Measurements from ENCODE around the gene EYA2.

Gene EYA2

GRCh38 chr20:46933150-46933549 is 38.5 kb downstream of the EYA2 start:
- DNase-seq: no peak

DNA sequence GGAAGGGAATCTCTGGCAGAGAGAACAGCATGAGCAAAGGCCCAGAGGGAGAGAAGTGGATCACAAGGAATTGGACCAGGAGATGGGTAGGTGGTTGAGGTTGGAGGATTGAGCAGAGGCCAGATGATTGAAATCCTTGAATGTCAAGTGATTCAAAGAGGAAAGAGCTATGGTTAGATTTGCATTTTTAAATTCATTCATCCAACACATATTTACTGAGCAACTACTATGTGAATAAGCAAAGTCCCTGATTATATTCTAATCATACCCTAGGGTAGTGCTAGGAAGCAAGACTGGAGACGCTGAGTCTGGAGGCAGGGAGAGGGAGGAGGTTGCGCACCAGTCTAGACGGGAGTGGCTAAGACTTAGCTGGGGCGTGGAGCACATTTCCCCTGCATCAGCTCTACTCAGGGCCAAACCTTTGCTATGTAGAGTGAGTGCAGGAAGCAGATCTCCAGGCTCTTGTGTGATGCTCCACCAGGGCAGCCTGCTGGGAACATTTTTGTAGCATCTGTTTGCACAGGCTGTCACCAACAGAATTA is 40.2 kb downstream of the EYA2 start:
- DNase-seq: no peak

- DNase-seq: no peak
Observed at GRCh38 chr20:46935394-46936017, 40.9 kb downstream of the EYA2 start.

DNA sequence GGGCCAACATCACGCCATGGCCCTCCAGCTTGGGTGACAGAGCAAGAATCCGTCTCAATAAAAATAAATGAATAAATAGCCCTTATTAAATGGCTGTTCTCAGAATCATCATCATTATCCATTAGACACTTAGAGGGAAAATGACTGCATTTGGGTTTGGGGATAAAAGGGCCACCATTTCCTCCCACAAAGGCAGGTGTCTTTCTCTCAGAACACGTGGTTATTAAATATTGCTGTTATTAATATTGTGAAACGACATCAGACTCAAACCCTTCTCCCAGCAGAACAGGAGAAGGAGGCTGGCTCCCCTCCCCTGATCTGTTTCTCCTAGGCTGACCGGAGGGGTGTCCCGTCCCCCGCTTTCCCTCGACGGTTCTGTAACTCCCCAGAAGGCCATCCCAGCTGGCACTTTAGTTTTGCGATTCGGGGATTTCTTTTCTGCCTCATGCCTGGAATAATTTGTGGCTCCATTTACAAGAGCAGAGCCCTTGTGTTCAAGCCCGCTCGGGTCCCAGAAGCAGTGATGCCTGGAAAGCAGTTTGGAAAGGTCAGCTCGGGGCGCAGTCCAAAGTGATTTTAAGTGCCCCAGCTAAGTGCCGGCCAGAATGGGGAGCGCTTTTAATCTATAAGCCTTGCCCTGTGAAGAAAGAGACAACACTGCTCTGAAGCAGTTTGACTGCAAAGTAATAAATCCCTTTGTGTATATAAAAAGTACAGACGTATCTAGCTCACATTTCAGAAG is 41.9 kb downstream of the EYA2 start:
- no peak for DNase-seq

DNA sequence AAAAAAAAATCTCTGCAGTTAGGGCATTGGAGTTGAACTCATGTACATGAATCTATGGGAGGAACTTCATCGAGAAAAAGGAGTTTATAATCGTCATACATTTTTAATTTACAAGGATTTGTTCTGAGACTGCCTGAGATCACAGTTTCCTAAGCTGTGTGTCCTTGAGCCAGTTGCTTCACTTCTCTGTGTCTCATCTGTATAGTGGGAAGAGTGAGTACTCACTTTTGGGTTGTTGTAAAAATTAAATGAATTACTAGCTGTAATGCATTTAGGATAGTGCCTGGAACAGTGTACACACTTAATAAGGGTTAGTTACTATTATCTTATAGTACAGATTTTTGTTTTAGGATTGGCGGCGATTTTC is 42.5 kb downstream of the EYA2 start:
- DNase-seq: no peak

DNA sequence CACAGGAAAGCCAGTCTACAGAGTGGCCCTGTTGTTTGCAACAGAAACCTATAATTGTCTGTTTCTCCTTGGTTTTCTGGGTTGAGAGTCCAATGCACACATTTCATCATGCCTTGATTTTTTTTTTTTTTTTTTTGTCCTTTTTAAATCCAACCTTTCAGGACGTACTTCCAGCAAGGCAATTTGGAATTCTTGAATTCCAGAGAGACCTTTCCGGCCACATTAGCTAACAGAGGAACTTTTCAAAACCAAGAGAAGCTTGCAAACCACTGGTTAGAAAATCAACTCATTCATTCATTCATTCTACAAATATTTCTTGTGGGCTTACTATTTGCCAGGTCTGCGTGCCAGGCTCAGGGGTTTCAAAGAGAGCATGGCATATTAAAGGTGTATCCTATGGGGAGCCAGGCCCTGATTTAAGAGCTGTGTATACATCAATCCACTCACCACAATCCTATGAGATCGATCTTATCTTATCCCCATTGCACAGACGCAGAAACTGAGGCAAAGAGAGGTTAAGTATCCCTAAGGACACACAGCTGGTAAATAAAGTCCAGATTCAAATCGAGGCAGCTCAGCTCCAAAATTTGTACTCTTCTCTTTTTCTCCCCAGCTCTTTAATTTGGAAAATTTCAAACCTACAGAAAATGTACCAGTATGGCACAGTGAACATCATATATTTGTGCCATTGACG is 43.0 kb downstream of the EYA2 start:
- no peak for DNase-seq

GRCh38 chr20:46938434-46938833 is 43.8 kb downstream of the EYA2 start:
- no peak for DNase-seq

- no peak for DNase-seq
Observed at GRCh38 chr20:46939031-46939965, 44.7 kb downstream of the EYA2 start.

DNA sequence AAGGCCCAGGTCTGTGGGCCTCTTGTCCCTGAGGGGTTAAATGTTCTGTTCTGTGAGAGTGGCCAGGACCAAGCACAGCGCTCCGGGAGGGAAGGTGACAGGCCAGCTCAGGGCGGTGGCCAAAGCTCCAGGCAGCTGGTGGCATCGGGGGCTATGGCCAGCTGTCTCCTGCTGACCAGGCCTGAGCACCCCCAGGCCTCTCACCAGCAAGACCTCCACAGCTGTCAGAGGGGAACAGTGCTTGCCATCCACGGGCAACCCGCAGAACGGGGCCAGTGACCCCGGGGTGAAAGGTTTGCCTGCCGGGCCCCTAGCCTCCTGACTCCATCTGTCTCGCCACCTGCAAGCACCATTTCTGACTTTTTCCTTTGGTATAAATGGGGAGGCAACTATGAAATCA is 46.0 kb downstream of the EYA2 start:
- DNase-seq: no peak

DNA sequence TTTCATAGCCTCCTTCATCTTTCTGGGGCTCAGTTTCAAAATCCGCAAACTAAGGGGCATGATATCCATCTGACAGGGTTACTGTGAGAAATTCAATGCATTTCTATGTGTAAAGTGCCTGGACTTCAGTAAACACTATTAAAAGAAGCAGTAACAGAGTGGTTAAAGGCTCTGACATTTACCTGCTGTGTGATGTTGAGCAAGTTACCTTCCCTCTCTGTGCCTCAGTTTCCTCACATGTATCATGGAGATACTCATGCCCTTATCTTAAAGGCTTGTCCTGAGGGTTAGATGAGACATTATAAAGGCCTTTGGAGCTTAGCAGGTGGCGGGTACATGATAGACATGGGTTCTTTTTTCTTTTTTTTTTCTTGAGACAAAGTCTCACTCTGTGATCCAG is 46.8 kb downstream of the EYA2 start:
- no peak for DNase-seq

DNA sequence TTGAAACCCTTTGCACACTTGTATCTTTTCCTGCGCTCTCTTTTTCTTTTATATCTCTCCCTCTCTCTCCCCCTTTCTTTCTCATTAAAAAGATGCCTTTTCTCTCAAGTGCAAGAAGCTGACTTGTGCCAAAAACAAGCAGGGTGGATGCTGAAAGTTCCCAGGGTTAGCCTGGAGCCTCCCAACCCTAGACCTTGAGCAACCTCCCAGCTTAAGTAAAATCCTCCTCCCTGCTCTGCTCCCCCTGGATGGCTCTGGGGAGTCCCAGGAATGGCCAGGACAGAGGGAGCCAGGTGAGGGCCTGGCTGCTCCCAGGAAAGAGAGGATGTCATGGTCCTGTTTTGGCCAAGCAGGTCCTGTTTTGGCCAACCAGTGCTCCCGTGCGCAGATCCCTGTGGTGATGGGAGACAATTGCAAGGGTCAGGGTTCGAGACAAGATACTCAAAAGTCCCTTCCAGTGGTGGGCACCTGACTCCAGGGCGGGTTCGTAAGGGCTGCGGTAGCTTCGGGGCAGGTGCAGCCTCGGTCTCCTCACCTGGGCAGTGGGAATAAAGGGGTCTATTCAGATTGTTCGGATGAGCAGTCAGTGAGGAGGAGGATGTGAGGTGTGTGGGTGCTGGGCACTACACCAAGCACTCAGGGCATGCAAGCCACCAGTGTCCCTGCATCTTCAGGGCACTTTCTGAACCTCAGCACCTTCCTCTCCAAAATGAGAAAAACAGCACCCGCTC is 49.4 kb downstream of the EYA2 start:
- no peak for DNase-seq

DNA sequence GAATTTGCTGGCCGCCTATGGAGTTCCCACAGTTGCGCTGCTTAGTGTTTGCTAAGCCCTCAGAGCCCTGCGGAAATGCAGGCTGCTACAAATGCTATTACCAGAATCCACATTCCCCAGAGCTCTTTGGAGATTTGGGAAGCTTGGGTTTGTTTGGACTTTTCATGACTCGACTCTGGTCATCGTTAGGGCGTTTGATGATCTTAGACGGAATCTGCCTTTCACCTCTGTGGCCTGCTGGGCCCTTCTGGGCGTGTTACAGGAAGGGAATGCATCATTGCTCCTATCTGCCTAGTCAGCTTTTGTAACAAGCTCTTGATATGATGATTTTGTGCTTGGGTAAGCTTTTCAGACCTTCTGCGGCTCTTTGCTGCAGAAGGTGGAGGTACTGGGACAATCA is 50.8 kb downstream of the EYA2 start:
- DNase-seq: no peak

GRCh38 chr20:46946181-46946624 is 51.6 kb downstream of the EYA2 start:
- DNase-seq: no peak

DNA sequence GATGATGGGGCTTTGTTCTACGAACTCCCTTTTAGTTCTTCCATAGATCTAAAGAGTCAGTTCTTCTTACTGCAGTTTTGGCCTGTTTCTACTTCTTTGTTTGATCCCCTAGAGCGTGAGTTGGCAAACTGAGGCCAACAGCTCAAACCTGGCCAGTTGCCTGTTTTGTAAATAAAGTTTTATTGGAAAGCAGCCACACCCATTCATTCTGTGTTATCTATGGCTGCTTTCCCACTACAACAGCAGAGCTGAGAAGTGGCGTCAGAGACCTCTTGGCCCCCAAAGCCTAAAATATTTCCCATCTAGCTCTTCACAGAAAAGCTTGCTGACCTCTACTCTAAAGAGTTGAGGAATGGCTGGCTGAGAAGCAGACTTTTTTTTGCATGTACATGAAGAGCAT is 52.2 kb downstream of the EYA2 start:
- no peak for DNase-seq

DNA sequence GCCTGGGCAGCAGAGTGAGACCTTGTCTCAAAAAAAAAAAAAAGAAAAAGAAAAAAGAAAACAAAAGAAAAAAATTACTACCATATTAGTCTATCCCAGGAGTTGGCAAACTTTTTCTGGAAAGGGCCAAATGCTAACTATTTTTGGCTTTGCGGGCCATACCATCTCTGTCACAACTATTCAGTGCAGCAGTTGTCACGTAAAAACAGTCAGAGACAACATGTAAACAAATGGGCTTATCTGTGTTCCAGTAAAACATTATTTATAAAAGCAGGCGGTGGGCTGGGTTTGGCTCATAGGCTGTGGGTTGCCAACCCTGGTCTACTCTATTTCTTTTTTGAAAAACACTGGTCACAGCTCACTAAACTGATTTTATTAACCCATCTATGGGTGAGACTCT is 53.4 kb downstream of the EYA2 start:
- no peak for DNase-seq

- DNase-seq: no peak
Observed at GRCh38 chr20:46951405-46951804, 56.8 kb downstream of the EYA2 start.

DNA sequence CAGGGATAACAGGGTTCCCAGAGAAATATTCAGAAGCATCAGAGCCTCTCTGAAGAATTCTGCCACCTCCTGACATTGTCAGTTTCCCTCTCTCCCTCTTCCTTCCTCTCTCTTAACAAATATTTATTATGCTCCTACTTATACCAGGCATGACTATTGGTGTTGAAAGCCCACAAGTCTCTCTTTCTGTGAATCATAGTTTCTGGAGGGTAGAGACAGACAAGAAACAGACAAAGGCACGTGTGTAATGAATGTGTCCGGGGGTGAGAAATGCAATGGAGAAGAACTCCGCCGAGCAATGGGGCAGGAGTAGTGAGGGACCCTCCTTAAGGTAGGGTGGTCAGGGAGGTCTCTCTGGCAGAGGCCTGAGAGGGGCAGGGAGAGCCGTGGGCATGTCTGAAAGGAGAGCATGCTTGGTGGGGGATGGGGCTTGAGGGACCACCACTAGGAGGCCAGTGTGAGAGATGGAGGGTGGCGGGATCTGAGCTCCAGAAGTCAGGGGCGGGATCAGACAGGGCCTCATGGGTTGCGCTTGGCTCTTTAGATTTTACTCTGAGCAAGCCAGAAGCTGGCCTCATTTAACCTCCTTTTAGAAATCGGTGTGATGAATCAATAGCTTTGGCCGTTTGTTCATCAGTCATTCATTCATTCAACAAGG is 57.3 kb downstream of the EYA2 start:
- no peak for DNase-seq

DNA sequence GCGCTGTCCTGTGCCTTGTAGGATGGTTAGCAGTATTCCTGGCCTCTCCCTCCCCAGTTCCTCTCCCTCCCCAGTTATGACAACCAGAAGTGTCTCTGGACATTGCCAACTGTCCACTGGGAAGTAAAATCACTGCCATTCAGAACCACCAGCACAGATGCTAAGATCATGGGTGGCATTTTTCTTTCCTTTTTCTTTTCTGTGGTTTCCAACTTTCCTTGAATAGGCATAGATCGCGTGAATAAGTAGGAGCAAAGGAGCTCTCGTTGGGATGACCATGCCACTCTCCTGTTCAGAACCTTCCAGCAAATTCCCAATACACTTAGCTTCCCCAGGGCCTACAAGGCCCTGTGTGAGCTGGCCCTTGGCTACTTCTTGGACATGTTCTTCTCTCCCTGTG is 59.0 kb downstream of the EYA2 start:
- no peak for DNase-seq

DNA sequence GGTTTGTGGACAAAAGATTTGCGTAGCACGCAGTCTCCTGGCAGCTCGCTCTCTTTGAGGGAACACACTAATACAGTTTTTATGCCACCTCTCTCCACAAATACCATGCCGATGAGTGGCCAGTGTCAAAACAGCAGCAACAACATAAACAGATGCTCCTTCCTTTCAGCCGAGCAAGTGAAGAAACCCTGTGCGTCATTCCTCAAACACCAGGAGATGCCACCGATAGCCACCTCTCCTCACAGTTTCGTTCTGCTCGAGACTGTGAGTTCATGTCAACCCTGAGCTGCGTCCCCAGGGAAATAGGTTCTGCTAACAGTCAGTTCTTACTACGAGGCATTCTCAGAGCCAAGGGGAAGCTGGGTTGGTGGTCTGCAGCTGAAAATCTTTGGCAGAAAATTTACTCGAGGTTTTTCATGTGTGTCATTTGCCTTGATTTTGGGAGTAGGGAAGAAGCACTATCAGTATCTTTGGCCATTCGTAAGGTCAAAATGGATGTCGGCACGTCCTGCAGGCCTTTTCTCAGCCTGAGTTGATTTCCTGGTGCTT is 59.9 kb downstream of the EYA2 start:
- DNase-seq: no peak

- DNase-seq: no peak
Observed at GRCh38 chr20:46955601-46956556, 61.2 kb downstream of the EYA2 start.

Measured in AML-193 (cell line).